Fibroblast of pulmonary artery (primary cell): Measurements from ENCODE around the gene AFF1.

Experiments
- DNase-seq: peaks from one replicate; pipeline ENCODE4 v3.0.0-alpha.2; 2010; ENCODE audit warnings: low read depth
- H3K4me3 ChIP-seq: replicated peaks from 2 replicates; pipeline ENCODE4 v1.5.1; 2011; ENCODE audit warnings: low read depth, mild to moderate bottlenecking, control low read depth, low read length, moderate library complexity
- TF ChIP-seq, protein P1 (sequence below): IDR thresholded peaks from 2 replicates; pipeline ENCODE4 v1.5.1; 2011; ENCODE audit warnings: mild to moderate bottlenecking, control low read depth, low read length, inconsistent platforms; ENCODE audit errors: missing control alignments

Gene AFF1, protein sequence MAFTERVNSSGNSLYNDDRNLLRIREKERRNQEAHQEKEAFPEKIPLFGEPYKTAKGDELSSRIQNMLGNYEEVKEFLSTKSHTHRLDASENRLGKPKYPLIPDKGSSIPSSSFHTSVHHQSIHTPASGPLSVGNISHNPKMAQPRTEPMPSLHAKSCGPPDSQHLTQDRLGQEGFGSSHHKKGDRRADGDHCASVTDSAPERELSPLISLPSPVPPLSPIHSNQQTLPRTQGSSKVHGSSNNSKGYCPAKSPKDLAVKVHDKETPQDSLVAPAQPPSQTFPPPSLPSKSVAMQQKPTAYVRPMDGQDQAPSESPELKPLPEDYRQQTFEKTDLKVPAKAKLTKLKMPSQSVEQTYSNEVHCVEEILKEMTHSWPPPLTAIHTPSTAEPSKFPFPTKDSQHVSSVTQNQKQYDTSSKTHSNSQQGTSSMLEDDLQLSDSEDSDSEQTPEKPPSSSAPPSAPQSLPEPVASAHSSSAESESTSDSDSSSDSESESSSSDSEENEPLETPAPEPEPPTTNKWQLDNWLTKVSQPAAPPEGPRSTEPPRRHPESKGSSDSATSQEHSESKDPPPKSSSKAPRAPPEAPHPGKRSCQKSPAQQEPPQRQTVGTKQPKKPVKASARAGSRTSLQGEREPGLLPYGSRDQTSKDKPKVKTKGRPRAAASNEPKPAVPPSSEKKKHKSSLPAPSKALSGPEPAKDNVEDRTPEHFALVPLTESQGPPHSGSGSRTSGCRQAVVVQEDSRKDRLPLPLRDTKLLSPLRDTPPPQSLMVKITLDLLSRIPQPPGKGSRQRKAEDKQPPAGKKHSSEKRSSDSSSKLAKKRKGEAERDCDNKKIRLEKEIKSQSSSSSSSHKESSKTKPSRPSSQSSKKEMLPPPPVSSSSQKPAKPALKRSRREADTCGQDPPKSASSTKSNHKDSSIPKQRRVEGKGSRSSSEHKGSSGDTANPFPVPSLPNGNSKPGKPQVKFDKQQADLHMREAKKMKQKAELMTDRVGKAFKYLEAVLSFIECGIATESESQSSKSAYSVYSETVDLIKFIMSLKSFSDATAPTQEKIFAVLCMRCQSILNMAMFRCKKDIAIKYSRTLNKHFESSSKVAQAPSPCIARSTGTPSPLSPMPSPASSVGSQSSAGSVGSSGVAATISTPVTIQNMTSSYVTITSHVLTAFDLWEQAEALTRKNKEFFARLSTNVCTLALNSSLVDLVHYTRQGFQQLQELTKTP

DNA sequence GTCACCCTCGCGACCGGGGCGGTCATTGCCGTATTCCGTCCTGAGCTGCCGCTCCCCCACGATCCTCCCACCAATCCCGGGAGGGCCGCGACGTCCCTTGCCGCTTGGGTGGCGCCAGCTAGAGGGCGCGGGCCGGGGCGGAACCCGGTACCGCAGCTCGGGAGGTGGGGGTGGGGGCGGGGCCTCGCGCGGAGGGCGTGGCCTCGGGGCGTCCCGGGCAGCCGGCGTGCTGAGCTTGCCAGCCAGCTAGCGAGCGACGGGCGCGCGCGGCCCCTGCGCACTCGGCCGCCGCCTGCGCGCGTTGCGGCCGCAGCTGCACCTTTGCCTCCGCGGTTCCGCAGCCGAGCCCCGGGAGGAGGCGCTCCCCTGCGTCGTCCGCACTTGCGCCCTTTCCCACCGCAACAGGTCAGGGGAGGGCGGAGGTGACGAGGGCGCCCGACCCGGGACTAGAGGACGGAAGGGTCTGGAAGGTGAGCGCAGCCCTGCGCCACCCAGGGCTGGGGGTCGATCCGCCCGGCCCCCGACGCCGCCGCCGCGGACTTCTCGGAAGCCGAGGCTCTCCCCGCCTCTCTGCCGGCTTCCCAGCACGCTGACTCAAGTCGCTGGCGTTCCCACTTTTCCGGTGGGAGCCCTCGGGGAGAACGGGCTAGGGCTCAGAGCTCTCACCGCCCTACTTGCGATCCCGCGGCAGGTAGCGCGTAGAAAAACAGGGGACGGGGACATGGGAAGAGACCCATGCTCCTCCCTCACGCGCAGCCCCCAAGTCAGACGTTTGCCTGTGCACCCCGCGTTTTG, at the start of gene AFF1:
Gene AFF1 (plus strand): TSS at position 241 of the 795 bp plus-strand sequence. CDS start 13,523 bp downstream, outside the sequence.
- TF ChIP-seq, protein P1, sequence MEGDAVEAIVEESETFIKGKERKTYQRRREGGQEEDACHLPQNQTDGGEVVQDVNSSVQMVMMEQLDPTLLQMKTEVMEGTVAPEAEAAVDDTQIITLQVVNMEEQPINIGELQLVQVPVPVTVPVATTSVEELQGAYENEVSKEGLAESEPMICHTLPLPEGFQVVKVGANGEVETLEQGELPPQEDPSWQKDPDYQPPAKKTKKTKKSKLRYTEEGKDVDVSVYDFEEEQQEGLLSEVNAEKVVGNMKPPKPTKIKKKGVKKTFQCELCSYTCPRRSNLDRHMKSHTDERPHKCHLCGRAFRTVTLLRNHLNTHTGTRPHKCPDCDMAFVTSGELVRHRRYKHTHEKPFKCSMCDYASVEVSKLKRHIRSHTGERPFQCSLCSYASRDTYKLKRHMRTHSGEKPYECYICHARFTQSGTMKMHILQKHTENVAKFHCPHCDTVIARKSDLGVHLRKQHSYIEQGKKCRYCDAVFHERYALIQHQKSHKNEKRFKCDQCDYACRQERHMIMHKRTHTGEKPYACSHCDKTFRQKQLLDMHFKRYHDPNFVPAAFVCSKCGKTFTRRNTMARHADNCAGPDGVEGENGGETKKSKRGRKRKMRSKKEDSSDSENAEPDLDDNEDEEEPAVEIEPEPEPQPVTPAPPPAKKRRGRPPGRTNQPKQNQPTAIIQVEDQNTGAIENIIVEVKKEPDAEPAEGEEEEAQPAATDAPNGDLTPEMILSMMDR, result peak; percentile 6
- DNase-seq, result peak; percentile 92
- H3K4me3 ChIP-seq, result peak within 1 kb of the TSS; percentile 88

DNA sequence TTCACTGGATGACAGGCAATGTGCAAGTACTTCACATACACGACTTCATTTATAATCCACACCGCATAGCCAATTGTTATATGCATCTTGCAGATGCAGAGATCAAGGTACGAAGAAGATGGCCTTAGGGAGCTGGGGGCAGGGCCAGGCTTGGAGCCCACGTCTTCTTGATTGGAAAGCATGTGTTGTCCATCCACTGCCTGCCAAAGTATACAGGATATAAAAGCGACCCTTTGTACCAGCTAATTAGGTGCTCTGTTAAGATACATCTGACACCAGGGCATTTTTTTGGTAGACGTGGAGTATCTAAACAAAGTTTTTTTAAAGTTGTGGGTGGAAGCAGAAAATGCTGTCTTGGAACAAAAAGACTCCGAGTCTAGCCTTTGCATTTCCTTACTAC, 44.0 kb upstream of the AFF1 start:
- no peak overlapping the region for H3K4me3 ChIP-seq
- TF ChIP-seq, protein P1, result no peak
- no peak for DNase-seq

DNA sequence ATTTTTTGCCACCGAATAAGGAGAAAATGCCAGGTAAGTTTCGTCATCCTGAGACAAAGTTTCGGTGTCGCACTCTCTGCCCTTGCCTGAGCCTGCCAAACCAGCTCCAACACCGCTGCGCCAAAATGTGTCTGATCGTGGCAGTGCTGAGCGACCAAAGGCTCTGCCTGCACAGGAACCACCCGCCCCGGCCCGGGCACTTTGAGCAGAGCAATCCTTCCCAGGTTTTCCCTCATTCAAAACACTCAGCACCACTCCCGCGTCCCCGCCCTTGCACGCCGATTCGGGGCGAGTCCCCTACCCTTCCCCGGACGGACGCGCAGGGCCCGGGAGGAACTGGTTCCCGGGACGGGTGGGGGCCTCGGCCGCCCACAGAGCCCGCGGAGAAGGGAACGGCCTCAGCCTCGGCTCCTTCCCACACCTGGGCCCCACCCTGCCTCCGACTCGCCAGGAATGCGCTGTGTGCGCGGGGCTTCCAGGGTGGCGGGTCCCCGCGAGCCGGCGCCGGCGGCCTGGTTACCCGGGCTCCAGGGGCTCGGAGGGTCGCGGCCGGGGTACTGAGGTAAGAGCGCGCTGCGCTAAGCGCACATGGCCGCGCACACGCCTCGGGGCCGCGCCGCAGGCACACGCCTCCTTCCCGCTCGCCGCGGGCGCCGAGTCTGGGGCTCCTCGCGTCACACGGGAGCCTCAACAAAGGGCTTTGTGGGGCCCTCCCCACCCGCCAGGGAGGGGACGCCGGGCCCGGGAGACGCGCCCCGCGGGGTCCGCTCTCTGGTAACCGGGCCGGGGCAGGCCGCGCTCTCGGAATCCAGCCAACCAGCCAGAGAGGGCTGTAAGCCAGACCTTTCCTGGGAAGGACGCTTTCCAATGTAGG, 42.8 kb upstream of the AFF1 start, which contains the start of gene C4orf36:
Gene C4orf36 (minus strand): TSS at position 661 of the 874 bp plus-strand sequence. CDS start 902 bp downstream, outside the sequence.
- TF ChIP-seq, protein P1, result no peak
- DNase-seq, result peak; percentile 41
- H3K4me3 ChIP-seq, result peak within 1 kb of the TSS; percentile 69

DNA sequence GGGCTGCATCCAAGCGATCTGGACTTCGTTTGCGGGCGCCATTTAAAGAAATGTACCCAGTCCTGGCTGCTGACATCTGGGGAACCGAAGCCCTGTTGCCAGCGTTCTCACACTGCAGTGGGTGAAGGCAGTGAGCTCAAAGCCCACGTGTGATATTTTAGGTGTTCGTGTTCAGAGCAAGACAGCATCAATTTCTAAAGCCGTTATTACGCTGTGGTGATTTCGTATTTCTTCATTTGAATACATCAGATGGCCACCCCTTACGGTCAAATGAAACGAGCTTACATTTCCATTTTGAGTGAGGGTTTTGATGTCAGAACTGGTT, 42.2 kb upstream of the AFF1 start:
- TF ChIP-seq, protein P1, result no peak
- H3K4me3 ChIP-seq, result peak overlapping the region; percentile 69

DNA sequence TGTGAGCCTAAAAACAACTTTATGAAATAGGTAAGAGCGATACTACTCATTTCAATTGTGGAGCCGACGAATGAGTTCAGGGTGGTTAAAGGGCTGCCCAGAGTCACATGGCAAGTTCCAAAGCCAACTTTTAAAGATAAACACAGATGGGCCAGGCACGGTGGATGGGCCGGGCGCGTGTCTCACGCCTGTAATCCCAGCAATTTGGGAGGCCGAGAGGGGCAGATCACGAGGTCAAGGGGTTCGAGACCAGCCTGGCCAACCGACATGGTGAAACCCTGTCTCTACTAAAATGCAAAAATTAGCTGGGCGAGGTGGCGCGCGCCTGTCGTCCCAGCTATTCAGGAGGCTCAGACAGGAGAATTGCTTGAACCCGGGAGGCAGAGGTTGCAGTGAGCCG, 41.7 kb upstream of the AFF1 start:
- DNase-seq, result no peak
- TF ChIP-seq, protein P1, result no peak
- no peak overlapping the region for H3K4me3 ChIP-seq

More for the DNA sequence above, 42.2 kb upstream of the AFF1 start:
- DNase-seq, result peak; percentile 30
